ENCODE data around the gene ACOT7.

The ACOT7 gene

DNA sequence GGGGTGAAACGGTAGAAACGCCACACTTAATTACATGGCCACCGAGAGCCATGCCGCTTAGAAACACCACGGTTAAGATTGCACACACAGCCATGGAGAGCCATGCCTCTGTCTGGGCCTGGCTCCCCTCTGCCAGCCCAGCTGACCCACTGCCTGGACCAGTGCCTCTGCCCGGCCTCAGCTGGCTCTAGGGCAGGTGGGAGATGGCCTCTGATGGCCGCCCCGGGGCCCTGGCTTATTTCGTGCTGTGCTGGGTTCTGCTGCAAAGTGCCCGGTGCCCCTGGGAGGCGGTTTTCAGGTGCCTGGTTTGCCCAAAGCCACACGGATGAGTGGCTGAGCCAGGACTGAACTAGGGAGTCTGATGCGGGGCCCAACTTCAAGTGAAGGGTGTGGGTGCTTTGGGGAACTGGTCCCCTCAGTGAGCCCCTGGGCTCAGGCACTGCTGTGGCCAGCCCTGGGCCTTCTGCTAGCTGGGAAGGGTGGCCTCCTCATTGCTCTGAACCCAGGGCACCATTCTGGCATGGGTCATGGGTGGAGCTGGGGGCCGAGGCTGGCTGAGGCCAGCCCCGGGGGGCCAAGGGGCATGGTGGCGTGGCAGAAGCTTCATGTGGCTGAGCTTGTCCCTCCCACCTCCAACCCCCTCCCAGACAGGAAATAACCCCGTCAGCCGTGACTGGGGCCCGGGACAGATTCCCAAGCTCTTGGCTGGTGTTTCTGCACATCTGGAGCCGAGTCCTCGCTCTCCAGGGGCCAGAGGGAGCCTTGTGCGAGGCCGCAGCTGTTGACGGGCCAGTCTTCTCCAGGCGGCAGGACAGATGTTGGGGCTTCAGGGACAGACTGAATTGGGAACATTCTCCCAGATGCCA, 130.8 kb downstream of the ACOT7 start:
- DNase-seq: no peak

- DNase-seq: no peak
Observed at GRCh38 chr1:6261615-6261995, 132.0 kb downstream of the ACOT7 start.

DNA sequence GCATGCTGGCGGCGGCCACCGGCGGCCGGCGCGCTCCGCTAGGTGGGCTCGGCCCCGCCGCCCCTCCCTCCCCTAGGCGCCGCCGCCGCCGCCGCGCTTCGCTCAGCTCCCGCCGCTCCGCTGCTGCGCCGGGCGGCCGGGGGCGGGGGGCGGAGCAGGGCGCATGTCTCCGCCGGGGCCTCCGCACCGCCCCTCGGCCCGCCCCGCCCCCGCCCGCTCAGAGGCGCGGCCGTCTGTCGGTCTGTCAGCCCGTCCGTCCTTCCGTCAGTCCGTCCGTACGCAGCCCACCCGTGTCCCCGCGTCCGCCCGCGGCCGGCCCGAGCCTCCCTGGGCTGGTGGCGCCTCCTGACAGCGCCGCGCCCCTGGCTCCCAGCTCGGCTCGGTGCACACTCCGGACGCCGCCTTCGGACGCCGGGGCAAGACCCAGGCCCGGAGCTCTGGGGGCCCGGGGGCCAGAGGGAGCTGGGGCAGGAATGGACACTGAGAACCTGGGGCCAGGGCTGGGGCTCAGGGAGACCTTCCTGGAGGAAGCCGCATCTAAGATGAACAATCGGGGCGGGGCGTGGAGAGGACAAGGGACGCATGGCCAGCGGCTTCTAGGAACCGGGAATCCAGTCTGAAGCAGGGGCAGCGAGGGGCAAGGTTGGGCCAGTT, 132.5 kb downstream of the ACOT7 start, which contains the start of gene GPR153:
Gene GPR153 (minus strand): TSS at position 138 of the 654 bp plus-strand sequence. CDS start 6,193 bp downstream, outside the sequence.
- no peak for DNase-seq

- DNase-seq: no peak
Observed at GRCh38 chr1:6260433-6260934, 133.1 kb downstream of the ACOT7 start.

- no peak for DNase-seq
Observed at GRCh38 chr1:6259491-6260362, 133.8 kb downstream of the ACOT7 start.

GRCh38 chr1:6258675-6259074, 134.9 kb downstream of the ACOT7 start:
- DNase-seq: no peak

- no peak for DNase-seq
Observed at GRCh38 chr1:6257541-6258069, 136.0 kb downstream of the ACOT7 start.

DNA sequence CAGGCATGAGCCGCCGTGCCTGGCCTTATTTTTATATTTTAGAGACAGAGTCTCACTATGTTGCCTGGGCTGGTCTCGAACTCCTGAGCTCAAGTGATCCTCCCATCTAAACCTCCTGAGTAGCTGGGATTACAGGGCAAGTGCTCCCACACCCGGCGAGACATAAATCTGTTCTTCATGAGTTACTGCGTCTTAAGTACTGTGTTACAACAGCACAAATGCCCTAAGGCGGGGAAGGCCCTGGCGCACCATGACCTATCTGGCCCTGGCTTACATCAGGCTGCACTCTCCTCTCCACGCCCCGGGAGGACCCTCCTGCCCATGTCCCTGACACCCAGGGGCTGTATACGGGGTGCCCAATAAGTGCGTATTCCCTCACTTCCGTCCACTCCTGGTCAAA, 136.9 kb downstream of the ACOT7 start:
- no peak for DNase-seq

- no peak for DNase-seq
Observed at GRCh38 chr1:6254691-6255090, 138.9 kb downstream of the ACOT7 start.

- no peak for DNase-seq
Observed at GRCh38 chr1:6253380-6253779, 140.2 kb downstream of the ACOT7 start.

DNA sequence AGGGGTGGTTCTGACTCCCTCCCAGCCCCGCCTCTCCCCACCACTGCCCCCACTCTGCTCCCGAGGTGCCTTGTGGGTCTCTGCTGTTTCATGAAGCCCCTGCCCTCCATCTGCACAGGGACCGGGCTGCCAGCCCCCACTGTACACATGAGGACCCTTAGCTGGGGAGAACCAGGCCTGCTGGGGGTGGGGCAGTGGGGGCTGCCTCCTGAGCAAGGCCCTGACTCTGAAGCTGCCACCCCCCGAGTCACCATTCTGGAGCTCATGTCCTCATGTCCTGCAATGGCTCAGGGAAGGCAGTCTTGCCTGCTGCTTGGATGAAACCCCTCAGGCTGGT, 141.2 kb downstream of the ACOT7 start:
- no peak for DNase-seq

DNA sequence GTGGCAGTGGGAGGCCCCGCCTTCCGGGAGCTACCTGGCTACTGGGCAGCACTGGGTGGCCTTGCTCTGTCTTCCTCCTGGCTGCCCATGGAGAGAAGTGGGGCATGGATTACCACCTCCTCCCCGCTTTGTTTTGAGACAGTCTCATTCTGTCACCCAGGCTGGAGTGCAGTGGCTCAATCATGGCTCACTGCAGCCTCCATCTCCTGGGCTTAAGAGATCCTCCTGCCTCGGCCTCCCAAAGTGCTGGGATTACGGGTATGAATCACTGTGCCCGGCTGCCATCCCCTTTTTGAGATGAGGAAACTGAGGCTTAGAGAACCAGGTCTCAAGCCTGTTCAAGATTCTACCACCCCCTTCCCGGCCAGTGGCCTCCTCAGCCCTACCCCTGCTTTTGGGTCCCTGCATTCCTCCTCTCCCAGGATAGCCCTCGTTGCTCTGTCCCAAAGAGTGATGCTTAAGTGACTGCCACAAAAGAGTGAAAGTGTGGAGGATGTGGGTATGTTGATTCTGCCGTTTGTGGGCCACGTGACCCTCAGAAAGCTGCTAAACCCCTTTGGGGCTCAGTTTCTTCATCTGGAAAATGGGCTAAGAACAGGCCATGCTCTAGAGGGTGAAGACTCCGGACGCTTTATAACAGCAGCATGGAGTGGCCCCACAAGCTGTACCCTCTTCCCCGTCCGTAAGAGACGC, 141.7 kb downstream of the ACOT7 start:
- no peak for DNase-seq

GRCh38 chr1:6251233-6251632, 142.3 kb downstream of the ACOT7 start:
- no peak for DNase-seq

DNA sequence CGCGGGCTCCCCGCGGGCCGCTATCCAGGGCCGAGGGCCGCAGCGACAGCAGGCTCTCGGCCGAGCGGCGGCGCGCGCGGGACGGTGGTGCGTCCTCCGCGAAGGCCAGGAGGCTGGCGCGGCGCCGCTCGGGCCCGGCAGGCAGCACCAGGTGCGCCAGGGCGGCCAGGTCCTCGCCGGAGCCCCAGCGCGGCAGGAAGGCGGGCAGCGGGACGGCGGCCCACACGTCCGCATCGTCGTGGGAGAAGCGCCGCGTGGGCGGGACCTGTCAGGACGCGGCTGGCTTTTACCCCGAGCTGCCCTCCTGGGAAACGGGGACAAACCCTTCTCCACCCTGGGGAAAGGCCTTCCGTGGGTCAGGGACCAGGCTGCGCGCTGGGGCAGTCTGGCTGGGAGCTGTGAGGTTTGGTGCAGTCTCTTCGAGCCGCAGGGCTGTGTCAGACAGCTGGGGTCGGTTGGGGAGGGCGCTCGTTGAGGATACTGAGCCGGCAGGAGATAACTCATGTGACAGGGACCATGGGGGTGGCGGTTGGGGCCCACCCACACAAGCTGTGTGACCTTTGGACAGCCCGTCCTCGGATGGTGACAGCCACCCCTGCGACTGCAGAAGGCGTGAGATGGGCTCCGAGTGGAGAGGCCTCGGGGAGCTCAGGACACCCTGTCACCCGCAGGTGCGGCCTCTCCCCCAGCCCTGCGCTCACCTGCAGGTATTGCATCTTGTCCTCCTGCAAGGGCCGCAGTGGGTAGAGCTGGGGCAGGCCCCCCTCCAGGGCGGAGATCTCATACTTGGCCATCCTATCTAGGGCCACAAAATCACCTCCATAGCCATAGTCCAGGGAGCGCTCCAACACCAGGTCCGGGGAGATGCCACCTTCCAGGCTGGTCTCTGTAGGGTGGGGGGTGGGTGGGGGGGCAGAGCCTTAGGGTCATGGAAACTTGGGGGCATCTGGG, 143.6 kb downstream of the ACOT7 start:
- no peak for DNase-seq

GRCh38 chr1:6248932-6249738, 144.4 kb downstream of the ACOT7 start:
- no peak for DNase-seq

DNA sequence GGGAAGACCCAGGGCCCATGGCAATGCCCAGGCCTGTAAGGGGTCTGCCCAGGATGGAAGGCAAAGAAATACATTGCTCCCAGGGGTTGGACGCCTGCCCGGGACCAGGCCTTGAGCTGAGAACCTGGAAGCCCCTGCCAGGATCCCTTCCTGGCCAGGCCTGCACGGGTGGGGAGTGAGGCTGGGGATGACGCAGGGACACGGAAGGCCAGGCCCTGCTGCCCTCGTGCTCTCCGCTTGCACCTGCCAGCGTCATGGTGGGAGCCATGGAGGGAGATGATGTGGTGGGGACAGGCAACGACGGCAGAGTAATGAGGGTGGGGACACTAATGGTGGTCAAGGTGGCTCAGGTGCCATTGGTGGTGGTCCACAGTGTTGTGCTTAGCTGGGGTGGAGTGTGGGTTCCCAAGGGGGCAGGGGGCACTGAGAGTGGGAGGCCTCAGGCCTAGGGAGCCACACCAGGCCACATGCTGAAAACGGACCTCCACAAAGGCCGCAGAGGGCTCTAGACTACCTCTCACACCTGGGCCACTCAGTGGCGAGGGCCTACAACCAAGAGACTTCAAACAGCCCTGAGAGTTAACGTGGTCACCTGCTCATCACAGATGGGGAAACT, 145.3 kb downstream of the ACOT7 start:
- DNase-seq: no peak

DNA sequence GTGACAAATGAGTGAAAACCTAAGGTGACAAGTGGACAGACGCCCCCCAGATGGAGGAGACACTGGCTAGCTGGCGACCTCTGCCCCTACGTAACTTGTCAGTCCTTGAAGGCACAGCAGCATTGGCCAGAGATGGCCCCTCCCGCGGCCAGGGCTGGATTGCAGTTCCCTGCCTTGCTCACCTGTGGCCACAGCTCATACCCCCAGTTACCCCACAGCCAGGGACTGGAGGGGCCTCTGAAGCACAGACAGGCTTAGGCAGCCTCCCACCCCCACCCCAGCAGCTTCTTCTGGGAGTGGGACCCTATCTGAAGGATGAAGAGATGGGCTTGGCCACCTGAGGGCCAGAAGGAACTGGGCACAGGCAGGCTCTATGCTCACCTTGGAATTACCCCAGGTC, 145.9 kb downstream of the ACOT7 start:
- DNase-seq: no peak

GRCh38 chr1:6246497-6247467, 146.8 kb downstream of the ACOT7 start:
- no peak for DNase-seq

All from NCI-H2081 treated with DMSO at 0.1 percent for 48 hours (cell line).